H1 (cell line): ENCODE measurements around the gene SETD1B. TPM values are rescaled to one million over a fixed set of nuclear protein-coding genes. Genes with fewer than 3 reads are reported as not detected.

ENCODE experiments used
- CBX5 ChIP-seq: fragments of 300-800, 300-1000 bp; sonication (generic); IDR thresholded peaks from 2 replicates; pipeline ENCODE4 v1.7.1; 2016; ENCODE audit warnings: antibody characterized with exemption, low read length, low read depth
- CHD7 ChIP-seq: fragments of 300-600 bp; sonication (generic); IDR thresholded peaks from 2 replicates; pipeline ENCODE4 v1.7.1; 2012; ENCODE audit warnings: low read length, moderate library complexity, mild to moderate bottlenecking, inconsistent platforms; ENCODE audit not compliant: insufficient replicate concordance
- FOSL1 ChIP-seq: IDR thresholded peaks from 2 replicates; pipeline ENCODE4 v1.6.1; 2011; ENCODE audit warnings: mild to moderate bottlenecking, low read depth, low read length, moderate library complexity; ENCODE audit not compliant: insufficient read depth
- polyA plus RNA-seq, 7 experiments: library from polyadenylated mRNA; depleted of rRNA in 3 of 7; stranded (reverse) in 5 of 7; unstranded in 2 of 7; fragments of >200 nt in 5 of 7; fragments of 200-250 nt in 2 of 7; gene quantifications; 1 replicate in 5 of 7; 2 replicates in 1 of 7; 4 replicates in 1 of 7; pipeline versions ENCODE4 v1.2.1 to v1.2.3, GENCODE V29; 2011 to 2013; ENCODE audit warnings: missing spikeins in 2 of 7, mixed read lengths in 2 of 7
- total RNA-seq: library from RNA; stranded (reverse); fragmentation: NEBNext Ultra II Directional; extraction: Animal tissue kit (Norgen Biotek cat#: 25700); gene quantifications from 2 replicates; pipeline ENCODE4 v1.2.1, GENCODE V29; 2021

SETD1B gene
- total and polyA plus RNA-seq, 2 of the 8 experiments (the other 6 are each of a cell fraction or from before 2014, with no cell fraction given), result 1.3 to 17.7 TPM

DNA sequence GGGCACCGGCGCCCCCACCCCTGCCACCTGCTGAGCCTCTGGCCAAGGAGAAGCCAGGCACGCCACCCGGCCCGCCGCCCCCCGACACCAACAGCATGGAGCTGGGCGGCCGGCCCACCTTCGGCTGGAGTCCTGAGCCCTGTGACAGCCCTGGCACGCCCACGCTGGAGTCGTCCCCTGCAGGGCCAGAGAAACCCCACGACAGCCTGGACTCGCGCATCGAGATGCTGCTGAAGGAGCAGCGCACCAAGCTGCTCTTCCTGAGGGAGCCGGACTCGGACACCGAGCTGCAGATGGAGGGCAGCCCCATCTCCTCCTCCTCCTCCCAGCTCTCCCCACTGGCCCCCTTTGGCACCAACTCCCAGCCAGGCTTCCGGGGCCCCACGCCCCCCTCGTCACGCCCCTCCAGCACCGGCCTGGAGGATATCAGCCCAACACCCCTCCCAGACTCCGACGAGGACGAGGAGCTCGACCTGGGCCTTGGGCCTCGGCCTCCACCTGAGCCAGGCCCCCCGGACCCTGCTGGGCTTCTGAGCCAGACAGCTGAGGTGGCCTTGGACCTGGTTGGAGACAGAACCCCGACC is 6.5 kb downstream of the SETD1B start (continued):
- TF ChIP-seq CHD7, result no peak
- TF ChIP-seq FOSL1, result no peak
- TF ChIP-seq CBX5, result no peak
